Panc1 (cell line): ENCODE data around the gene TMA7B.

Experiments
- POLR2AphosphoS5 ChIP-seq: IDR thresholded peaks from 2 replicates; pipeline ENCODE4 v1.6.1; 2012; ENCODE audit warnings: mild to moderate bottlenecking, low read depth, low read length, moderate library complexity
- SIN3A ChIP-seq: IDR thresholded peaks from 2 replicates; pipeline ENCODE4 v1.6.1; 2012; ENCODE audit warnings: low read depth, mild to moderate bottlenecking, low read length, moderate library complexity, borderline replicate concordance; ENCODE audit not compliant: insufficient read depth
- TCF7L2 ChIP-seq: IDR thresholded peaks from 2 replicates; pipeline ENCODE4 v1.6.1; 2011; ENCODE audit warnings: mild to moderate bottlenecking, low read depth, low read length, inconsistent platforms
- TF ChIP-seq, protein P1 (sequence below): fragments of 450-650 bp; IDR thresholded peaks from 2 replicates; pipeline ENCODE4 v1.5.1; 2017; ENCODE audit warnings: mild to moderate bottlenecking

DNA sequence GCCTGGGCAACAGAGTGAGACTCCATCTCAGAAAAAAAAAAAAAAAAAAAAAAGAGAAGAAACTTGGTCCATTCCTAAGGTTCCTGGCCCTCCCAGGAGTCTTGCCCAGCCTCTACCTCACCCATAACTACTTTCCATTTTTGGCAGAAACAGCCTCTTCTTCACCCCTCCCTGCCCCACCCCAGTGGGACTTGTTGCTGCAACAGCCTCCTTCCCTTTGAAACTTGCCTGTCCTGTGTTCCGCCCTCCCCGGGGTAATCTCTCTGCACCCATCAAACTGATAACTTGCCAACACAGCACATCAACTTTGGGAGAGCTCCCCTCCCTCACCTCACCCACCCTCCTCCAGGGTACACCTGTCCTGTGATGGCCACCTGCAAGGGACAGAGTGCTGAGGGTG, 24.5 kb downstream of the TMA7B start:
- TF ChIP-seq, protein P1, sequence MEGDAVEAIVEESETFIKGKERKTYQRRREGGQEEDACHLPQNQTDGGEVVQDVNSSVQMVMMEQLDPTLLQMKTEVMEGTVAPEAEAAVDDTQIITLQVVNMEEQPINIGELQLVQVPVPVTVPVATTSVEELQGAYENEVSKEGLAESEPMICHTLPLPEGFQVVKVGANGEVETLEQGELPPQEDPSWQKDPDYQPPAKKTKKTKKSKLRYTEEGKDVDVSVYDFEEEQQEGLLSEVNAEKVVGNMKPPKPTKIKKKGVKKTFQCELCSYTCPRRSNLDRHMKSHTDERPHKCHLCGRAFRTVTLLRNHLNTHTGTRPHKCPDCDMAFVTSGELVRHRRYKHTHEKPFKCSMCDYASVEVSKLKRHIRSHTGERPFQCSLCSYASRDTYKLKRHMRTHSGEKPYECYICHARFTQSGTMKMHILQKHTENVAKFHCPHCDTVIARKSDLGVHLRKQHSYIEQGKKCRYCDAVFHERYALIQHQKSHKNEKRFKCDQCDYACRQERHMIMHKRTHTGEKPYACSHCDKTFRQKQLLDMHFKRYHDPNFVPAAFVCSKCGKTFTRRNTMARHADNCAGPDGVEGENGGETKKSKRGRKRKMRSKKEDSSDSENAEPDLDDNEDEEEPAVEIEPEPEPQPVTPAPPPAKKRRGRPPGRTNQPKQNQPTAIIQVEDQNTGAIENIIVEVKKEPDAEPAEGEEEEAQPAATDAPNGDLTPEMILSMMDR: no peak
- no peak for TF ChIP-seq POLR2AphosphoS5
- TF ChIP-seq TCF7L2: no peak
- no peak for TF ChIP-seq SIN3A
